Sigmoid colon (tissue), 7 donors: ENCODE data around the gene NTM. TPM values are rescaled to one million over a fixed set of nuclear protein-coding genes. Genes with fewer than 3 reads are reported as not detected.

Experiments used
- DNase-seq: peaks from one replicate; pipeline ENCODE4 v3.0.0-alpha.2; 2019
- H3K27ac ChIP-seq, 4 donors: fragments of 200-600 bp; sonication (generic); one replicate each; pipeline ENCODE4 v1.5.1; 2016 to 2019; ENCODE audit warnings: mild to moderate bottlenecking in 1 of 4
- H3K27me3 ChIP-seq, 3 donors: fragments of 200-600 bp; sonication (generic); one replicate each; pipeline ENCODE4 v1.5.1; 2019; ENCODE audit warnings: mild to moderate bottlenecking in 1 of 3
- H3K36me3 ChIP-seq, 4 donors: fragments of 200-600 bp; sonication (generic); one replicate each; pipeline ENCODE4 v1.5.1; 2016 to 2019
- H3K4me1 ChIP-seq, 4 donors: fragments of 200-600 bp; sonication (generic); one replicate each; pipeline ENCODE4 v1.5.1; 2017 to 2019
- H3K4me3 ChIP-seq, 4 donors: fragments of 200-600 bp; sonication (generic); one replicate each; pipeline ENCODE4 v1.5.1; 2017 to 2019; ENCODE audit warnings: mild to moderate bottlenecking in 2 of 4, moderate library complexity in 1 of 4
- H3K9me3 ChIP-seq, 4 donors: fragments of 200-600 bp in 3 of 4; sonication (generic) in 3 of 4; one replicate each; pipeline versions ENCODE4 v1.5.1 to v1.6.1; 2013 to 2019
- CTCF ChIP-seq, 4 experiments: fragments of 450-650 bp in 3 of 4; fragments of 200-600 bp in 1 of 4; IDR thresholded peaks; one replicate each; pipeline ENCODE4 v1.5.1; 2016 to 2019; ENCODE audit warnings: antibody characterized with exemption in 4 of 4, mild to moderate bottlenecking in 3 of 4, moderate library complexity in 2 of 4
- EP300 ChIP-seq, 4 donors: sonication (generic); formaldehyde crosslinking; IDR thresholded peaks; one replicate each; pipeline ENCODE4 v1.6.1; 2017; ENCODE audit warnings: antibody characterized with exemption in 4 of 4
- POLR2A ChIP-seq, 2 donors: fragments of 450-650 bp; IDR thresholded peaks; one replicate each; pipeline ENCODE4 v1.6.1; 2016; ENCODE audit warnings: antibody characterized with exemption in 2 of 2, mild to moderate bottlenecking in 2 of 2, moderate library complexity in 2 of 2
- POLR2AphosphoS5 ChIP-seq, 4 donors: sonication (generic); formaldehyde crosslinking; IDR thresholded peaks; one replicate each; pipeline ENCODE4 v1.6.1; 2017; ENCODE audit warnings: antibody characterized with exemption in 4 of 4
- WGBS, 2 donors: extraction: QIAGEN DNeasy Blood & Tissue Kit; methylation state at CpG; one replicate each; pipeline ENCODE4 v1.1.7; 2013; 5-methylcytosine and 5-hydroxymethylcytosine counted together
- intact Hi-C: fragments of 100-400 bp; cut with DNase I; formaldehyde crosslinking; loops from one replicate; pipeline ENCODE4 v1.15.1; 2023
- polyA plus RNA-seq, 3 donors: library from polyadenylated mRNA; stranded (reverse); fragments of 200-250 nt; gene quantifications; one replicate each; pipeline ENCODE4 v1.2.3, GENCODE V29; 2013
- total RNA-seq, 4 donors: library from RNA; depleted of rRNA; stranded (reverse); fragments of >200 nt; gene quantifications; one replicate each; pipeline ENCODE4 v1.1.0, GENCODE V29; 2016
- donor health status: healthy with polysubstance abuse.
- donor health status: Bipolar disorder and iron deficiency.
- donor health status: healthy.

NTM gene
- total and polyA plus RNA-seq, 7 donors, result 0.96 to 18.3 (median 6.4) TPM; not detected in 1

DNA sequence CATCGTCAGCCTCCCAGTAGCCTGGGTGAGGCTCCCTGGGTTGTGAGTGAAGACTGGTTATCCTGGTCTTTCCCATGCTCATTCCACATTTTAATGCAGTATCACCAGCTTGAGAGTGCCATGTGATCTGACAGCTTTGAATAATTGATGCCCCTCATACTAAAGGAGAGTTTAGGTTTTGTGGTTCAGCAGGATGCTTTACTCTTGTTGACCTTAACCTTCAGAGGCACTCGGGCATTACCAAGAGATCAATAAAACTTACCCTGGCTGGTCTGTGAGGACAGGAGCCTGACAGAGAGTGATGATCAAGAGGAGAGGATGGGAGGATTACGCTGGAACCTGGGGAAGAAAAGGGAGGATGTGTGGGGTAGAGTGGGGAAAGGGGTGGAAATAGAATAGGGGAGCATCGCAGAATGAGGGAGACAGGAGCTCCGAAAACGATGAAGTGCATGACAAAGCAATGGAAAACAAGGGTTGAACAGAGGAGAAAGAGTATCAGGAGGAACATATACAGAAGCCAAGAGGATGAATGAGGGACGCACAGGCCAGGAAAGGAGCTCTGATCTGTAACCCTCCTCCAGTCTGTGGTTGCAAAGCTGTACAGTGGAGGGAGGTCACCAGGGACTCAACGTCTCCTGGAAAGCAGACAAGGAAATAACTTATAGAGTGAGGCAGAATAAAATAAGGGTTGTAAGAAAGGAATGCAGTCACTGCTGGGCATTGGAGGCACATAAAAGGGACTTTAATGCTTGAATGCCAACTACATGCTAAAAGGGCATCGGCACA lies 594.5 kb downstream of the NTM start:
- TF ChIP-seq CTCF (IDR thresholded peaks at IDR 0.05), result no peak
- TF ChIP-seq EP300 (IDR thresholded peaks at IDR 0.05), result no peak
- no peak for TF ChIP-seq POLR2A (IDR thresholded peaks at IDR 0.05)
- no peak for TF ChIP-seq POLR2AphosphoS5 (IDR thresholded peaks at IDR 0.05)
- Histone ChIP-seq H3K4me3 (no peak overlapping the region), H3K36me3 (no peaks in the 10 kb centered on the region), H3K27ac (no peak overlapping the region), H3K4me1 (no peaks in the 10 kb centered on the region), H3K9me3 (no peaks in the 10 kb centered on the region), H3K27me3 (no peaks in the 10 kb centered on the region)
- intact Hi-C loops, result no loop called here
- no peak for DNase-seq
- WGBS, 2 donors, result 56 to 75% methylated on average over 9 of the region's 9 CpGs

DNA sequence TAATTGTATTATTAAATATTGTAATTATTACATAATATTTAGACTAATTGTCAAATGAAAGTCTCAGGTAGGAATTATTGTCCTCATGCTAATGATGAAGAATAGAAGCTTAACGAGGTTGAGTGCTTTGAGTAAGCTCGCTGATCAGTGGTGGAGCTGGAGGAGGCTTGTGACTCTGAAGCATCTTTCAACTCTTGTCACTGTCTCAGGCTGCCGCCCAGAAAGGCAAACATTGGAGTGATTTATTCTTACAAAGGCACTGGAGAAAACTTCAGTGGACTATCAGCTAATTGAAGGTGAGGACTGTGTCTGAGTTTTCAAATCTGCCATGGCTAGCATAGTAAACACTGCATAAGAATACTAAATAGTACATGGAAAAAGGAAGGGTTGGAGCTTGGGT lies 595.1 kb downstream of the NTM start:
- Histone ChIP-seq H3K4me1 (no peaks in the 10 kb centered on the region), H3K4me3 (no peak overlapping the region), H3K36me3 (no peaks in the 10 kb centered on the region), H3K27ac (no peak overlapping the region), H3K9me3 (no peaks in the 10 kb centered on the region), H3K27me3 (no peaks in the 10 kb centered on the region)
- intact Hi-C loops, result no loop called here
- DNase-seq, result no peak
- WGBS, 2 donors, result 32 to 55% methylated on average over 3 of the region's 3 CpGs
- no peak for TF ChIP-seq POLR2AphosphoS5 (IDR thresholded peaks at IDR 0.05)
- no peak for TF ChIP-seq POLR2A (IDR thresholded peaks at IDR 0.05)
- no peak for TF ChIP-seq CTCF (IDR thresholded peaks at IDR 0.05)
- no peak for TF ChIP-seq EP300 (IDR thresholded peaks at IDR 0.05)

- no peak overlapping the region for H3K4me3 ChIP-seq
- no peaks in the 10 kb centered on the region for H3K36me3 ChIP-seq
- DNase-seq, result no peak
- H3K4me1 ChIP-seq, result no peaks in the 10 kb centered on the region
- 80 to 88% methylated on average over 2 of the region's 2 CpGs for WGBS, 2 donors
- no peak for TF ChIP-seq POLR2A (IDR thresholded peaks at IDR 0.05)
- TF ChIP-seq EP300 (IDR thresholded peaks at IDR 0.05), result no peak
- no peak for TF ChIP-seq POLR2AphosphoS5 (IDR thresholded peaks at IDR 0.05)
- no peak for TF ChIP-seq CTCF (IDR thresholded peaks at IDR 0.05)
- no peaks in the 10 kb centered on the region for H3K27me3 ChIP-seq
- intact Hi-C loops, result no loop called here
- no peaks in the 10 kb centered on the region for H3K9me3 ChIP-seq
- no peak overlapping the region for H3K27ac ChIP-seq
Observed at GRCh38 chr11:131966667-131967066, 596.3 kb downstream of the NTM start.

DNA sequence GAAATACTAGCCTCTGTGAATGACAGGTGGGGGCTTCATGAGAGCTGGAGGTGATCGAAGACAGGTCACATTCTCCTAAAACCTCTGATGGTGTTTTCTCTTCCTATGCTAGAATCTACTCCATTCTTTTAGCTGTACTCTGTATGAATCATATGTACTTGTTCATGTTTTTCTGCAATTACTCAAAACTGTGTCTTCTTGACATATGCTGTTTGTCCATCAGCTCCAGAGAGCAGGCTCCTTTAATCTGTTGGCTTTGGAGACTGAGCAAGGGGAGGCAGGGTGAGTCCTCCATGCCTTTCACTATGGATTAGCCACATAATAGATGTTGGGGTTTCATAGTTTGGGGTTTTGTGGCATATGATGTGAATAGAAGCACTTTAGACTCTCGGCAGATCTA lies 598.8 kb downstream of the NTM start:
- WGBS, 2 donors, result 70 to 88% methylated on average over 2 of the region's 2 CpGs

More for the DNA sequence above, 598.8 kb downstream of the NTM start:
- intact Hi-C loops, result no loop called here
- no peak for TF ChIP-seq POLR2AphosphoS5 (IDR thresholded peaks at IDR 0.05)
- no peak for TF ChIP-seq CTCF (IDR thresholded peaks at IDR 0.05)
- no peak for TF ChIP-seq EP300 (IDR thresholded peaks at IDR 0.05)
- no peak for TF ChIP-seq POLR2A (IDR thresholded peaks at IDR 0.05)
- no peaks in the 10 kb centered on the region for H3K36me3 ChIP-seq
- H3K27ac ChIP-seq, result no peak overlapping the region
- no peak overlapping the region for H3K4me3 ChIP-seq
- H3K27me3 ChIP-seq, result no peaks in the 10 kb centered on the region
- no peaks in the 10 kb centered on the region for H3K4me1 ChIP-seq
- DNase-seq, result no peak
- H3K9me3 ChIP-seq, result no peaks in the 10 kb centered on the region
